Hematopoietic multipotent progenitor cell treated with erythropoietin and hydrocortisone succinate and interleukin-3 and kit ligand, for 8 days (in vitro differentiated cells): Measurements from ENCODE around the gene SLC25A33.

Experiments used
- DNase-seq: peaks from one replicate; pipeline ENCODE4 v3.0.0-alpha.2; 2015

SLC25A33 gene

GRCh38 chr1:9628541-9629444 is 89.5 kb downstream of the SLC25A33 start:
- no peak for DNase-seq

GRCh38 chr1:9629445-9630201 is 90.4 kb downstream of the SLC25A33 start:
- peak; percentile 26 for DNase-seq

- no peak for DNase-seq
Measured at GRCh38 chr1:9630331-9631111, 91.3 kb downstream of the SLC25A33 start.

GRCh38 chr1:9631613-9632012 is 92.3 kb downstream of the SLC25A33 start:
- DNase-seq, result no peak

- no peak for DNase-seq
Measured at GRCh38 chr1:9633493-9633892, 94.2 kb downstream of the SLC25A33 start.

- DNase-seq, result no peak
Measured at GRCh38 chr1:9634582-9634981, 95.3 kb downstream of the SLC25A33 start.
